ENCODE measurements around the gene UAP1L1.
"Not testable (repeated sequence)": the region's sequence is repeated elsewhere in the genome, so short reads cannot be mapped to it uniquely, and the experiment has no call there.

Gene UAP1L1

GRCh38 chr9:137116027-137116507 lies 38.8 kb downstream of the UAP1L1 start:
- no peak for DNase-seq

- DNase-seq: no peak
These were observed 39.4 kb downstream of the UAP1L1 start for GRCh38 chr9:137116728-137117127.

GRCh38 chr9:137117269-137117731 lies 40.0 kb downstream of the UAP1L1 start:
- no peak for DNase-seq

- DNase-seq: not testable (repeated sequence)
These were observed 40.8 kb downstream of the UAP1L1 start for GRCh38 chr9:137118092-137118603.

GRCh38 chr9:137121927-137122795 lies 44.8 kb downstream of the UAP1L1 start:
- DNase-seq: not testable (repeated sequence)

- not testable (repeated sequence) for DNase-seq
These were observed 45.6 kb downstream of the UAP1L1 start for GRCh38 chr9:137122796-137123467.

GRCh38 chr9:137123468-137123837 lies 46.1 kb downstream of the UAP1L1 start:
- no peak for DNase-seq

GRCh38 chr9:137123952-137124462 lies 46.7 kb downstream of the UAP1L1 start:
- DNase-seq: not testable (repeated sequence)

- DNase-seq: no peak
These were observed 49.5 kb downstream of the UAP1L1 start for GRCh38 chr9:137126786-137127185.

GRCh38 chr9:137127301-137128157 lies 50.2 kb downstream of the UAP1L1 start:
- DNase-seq: peak; percentile 57

- DNase-seq: peak; percentile 29
These were observed 51.0 kb downstream of the UAP1L1 start for GRCh38 chr9:137128158-137128861.

GRCh38 chr9:137128862-137129455 lies 51.6 kb downstream of the UAP1L1 start:
- peak; percentile 31 for DNase-seq

- peak; percentile 94 for DNase-seq
These were observed 52.3 kb downstream of the UAP1L1 start for GRCh38 chr9:137129456-137130175.

GRCh38 chr9:137130176-137130755 lies 52.9 kb downstream of the UAP1L1 start:
- no peak for DNase-seq
